Measurements from ENCODE around the gene GPR150.

The GPR150 gene

GRCh38 chr5:95590880-95591279 lies 29.0 kb upstream of the GPR150 start:
- TF ChIP-seq, protein P1, sequence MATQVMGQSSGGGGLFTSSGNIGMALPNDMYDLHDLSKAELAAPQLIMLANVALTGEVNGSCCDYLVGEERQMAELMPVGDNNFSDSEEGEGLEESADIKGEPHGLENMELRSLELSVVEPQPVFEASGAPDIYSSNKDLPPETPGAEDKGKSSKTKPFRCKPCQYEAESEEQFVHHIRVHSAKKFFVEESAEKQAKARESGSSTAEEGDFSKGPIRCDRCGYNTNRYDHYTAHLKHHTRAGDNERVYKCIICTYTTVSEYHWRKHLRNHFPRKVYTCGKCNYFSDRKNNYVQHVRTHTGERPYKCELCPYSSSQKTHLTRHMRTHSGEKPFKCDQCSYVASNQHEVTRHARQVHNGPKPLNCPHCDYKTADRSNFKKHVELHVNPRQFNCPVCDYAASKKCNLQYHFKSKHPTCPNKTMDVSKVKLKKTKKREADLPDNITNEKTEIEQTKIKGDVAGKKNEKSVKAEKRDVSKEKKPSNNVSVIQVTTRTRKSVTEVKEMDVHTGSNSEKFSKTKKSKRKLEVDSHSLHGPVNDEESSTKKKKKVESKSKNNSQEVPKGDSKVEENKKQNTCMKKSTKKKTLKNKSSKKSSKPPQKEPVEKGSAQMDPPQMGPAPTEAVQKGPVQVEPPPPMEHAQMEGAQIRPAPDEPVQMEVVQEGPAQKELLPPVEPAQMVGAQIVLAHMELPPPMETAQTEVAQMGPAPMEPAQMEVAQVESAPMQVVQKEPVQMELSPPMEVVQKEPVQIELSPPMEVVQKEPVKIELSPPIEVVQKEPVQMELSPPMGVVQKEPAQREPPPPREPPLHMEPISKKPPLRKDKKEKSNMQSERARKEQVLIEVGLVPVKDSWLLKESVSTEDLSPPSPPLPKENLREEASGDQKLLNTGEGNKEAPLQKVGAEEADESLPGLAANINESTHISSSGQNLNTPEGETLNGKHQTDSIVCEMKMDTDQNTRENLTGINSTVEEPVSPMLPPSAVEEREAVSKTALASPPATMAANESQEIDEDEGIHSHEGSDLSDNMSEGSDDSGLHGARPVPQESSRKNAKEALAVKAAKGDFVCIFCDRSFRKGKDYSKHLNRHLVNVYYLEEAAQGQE (IDR thresholded peaks at IDR 0.05; ENCODE audit: insufficient read depth in 1 of 2, low read depth in 2 of 2, low read length in 2 of 2), result no peak
- TF ChIP-seq POLR2AphosphoS5 (IDR thresholded peaks at IDR 0.05; ENCODE audit: low read depth, low read length) (no peak), FOXP2 (optimal IDR thresholded peaks at IDR 0.05; ENCODE audit: borderline replicate concordance, extremely low read depth, extremely low read length, insufficient read depth) (no peak), TAF1 (IDR thresholded peaks at IDR 0.05; ENCODE audit: borderline replicate concordance, insufficient read depth, low read length) (no peak), SIN3A (IDR thresholded peaks at IDR 0.05; ENCODE audit: borderline replicate concordance, insufficient read depth, low read length) (no peak)

DNA sequence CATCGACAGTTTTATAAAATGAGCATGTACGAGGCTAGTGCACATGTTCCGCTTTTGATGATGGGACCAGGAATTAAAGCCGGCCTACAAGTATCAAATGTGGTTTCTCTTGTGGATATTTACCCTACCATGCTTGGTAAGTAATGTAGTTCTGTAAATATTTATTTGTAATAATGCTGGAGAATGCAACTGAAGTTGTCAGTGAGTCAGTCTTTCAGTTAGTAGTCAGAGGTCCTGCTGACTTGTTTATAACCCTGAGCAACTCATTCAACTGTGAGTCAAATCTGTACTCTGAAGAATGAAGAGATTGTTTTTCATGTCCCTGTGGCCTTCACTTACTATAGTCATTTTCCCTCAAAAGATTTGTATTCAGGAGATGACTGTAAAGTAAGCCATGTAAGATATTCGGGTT lies 28.4 kb upstream of the GPR150 start:
- no peak for TF ChIP-seq POLR2AphosphoS5 (IDR thresholded peaks at IDR 0.05; ENCODE audit: low read depth, low read length)
- no peak for TF ChIP-seq SIN3A (IDR thresholded peaks at IDR 0.05; ENCODE audit: borderline replicate concordance, insufficient read depth, low read length)
- TF ChIP-seq TAF1 (IDR thresholded peaks at IDR 0.05; ENCODE audit: borderline replicate concordance, insufficient read depth, low read length), result no peak
- TF ChIP-seq FOXP2 (optimal IDR thresholded peaks at IDR 0.05; ENCODE audit: borderline replicate concordance, extremely low read depth, extremely low read length, insufficient read depth), result no peak
- TF ChIP-seq, protein P1 (IDR thresholded peaks at IDR 0.05; ENCODE audit: insufficient read depth in 1 of 2, low read depth in 2 of 2, low read length in 2 of 2), result no peak

GRCh38 chr5:95595289-95595931 lies 24.5 kb upstream of the GPR150 start:
- TF ChIP-seq, protein P1 (IDR thresholded peaks at IDR 0.05; ENCODE audit: insufficient read depth in 1 of 2, low read depth in 2 of 2, low read length in 2 of 2), result no peak
- TF ChIP-seq TAF1 (IDR thresholded peaks at IDR 0.05; ENCODE audit: borderline replicate concordance, insufficient read depth, low read length), result no peak
- no peak for TF ChIP-seq FOXP2 (optimal IDR thresholded peaks at IDR 0.05; ENCODE audit: borderline replicate concordance, extremely low read depth, extremely low read length, insufficient read depth)
- no peak for TF ChIP-seq POLR2AphosphoS5 (IDR thresholded peaks at IDR 0.05; ENCODE audit: low read depth, low read length)
- TF ChIP-seq SIN3A (IDR thresholded peaks at IDR 0.05; ENCODE audit: borderline replicate concordance, insufficient read depth, low read length), result no peak

DNA sequence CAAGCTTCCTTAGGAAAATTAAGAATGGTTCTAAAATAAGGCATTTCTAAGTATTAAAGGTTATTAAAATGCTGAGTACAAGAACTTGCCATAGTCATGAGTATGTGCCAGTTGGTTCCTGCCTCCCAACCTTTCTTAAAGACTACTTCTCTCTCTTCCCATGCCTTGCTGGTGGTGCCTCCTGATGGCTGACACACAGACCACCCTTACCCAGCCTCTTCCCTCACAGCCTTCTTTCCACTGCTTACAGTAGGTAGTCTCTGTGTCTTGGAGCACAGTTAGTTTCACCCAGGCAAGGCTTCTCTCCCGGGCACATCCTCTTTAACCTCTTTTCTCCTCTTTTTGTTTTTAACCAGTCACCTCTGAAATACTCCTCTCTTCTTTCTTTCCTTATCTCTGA lies 20.6 kb upstream of the GPR150 start:
- TF ChIP-seq POLR2AphosphoS5 (IDR thresholded peaks at IDR 0.05; ENCODE audit: low read depth, low read length) (no peak), SIN3A (IDR thresholded peaks at IDR 0.05; ENCODE audit: borderline replicate concordance, insufficient read depth, low read length) (no peak), TAF1 (IDR thresholded peaks at IDR 0.05; ENCODE audit: borderline replicate concordance, insufficient read depth, low read length) (no peak), FOXP2 (optimal IDR thresholded peaks at IDR 0.05; ENCODE audit: borderline replicate concordance, extremely low read depth, extremely low read length, insufficient read depth) (no peak)
- TF ChIP-seq, protein P1 (IDR thresholded peaks at IDR 0.05; ENCODE audit: insufficient read depth in 1 of 2, low read depth in 2 of 2, low read length in 2 of 2), result no peak

Data from PFSK-1 (cell line).